Spleen (tissue), 7 donors: ENCODE results near the gene EPS8.

Experiments
- POLR2AphosphoS5 ChIP-seq, 3 donors: sonication (generic); formaldehyde crosslinking; IDR thresholded peaks; one replicate each; pipeline ENCODE4 v1.5.1; 2017; ENCODE audit warnings: antibody characterized with exemption in 3 of 3
- TF ChIP-seq, protein P1 (sequence below), 11 experiments: fragments of 200-600 bp in 7 of 11; fragments of 450-650 bp in 4 of 11; sonication (generic) in 4 of 11; IDR thresholded peaks in 8 of 11; conservative IDR thresholded peaks in 3 of 11; 1 replicate in 7 of 11; 2 replicates in 4 of 11; pipeline versions ENCODE4 v1.4.0 to v1.8.0; 2016 to 2021; ENCODE audit warnings: antibody characterized with exemption in 11 of 11, inconsistent platforms in 4 of 11, mild to moderate bottlenecking in 1 of 11
- donor health status: DM: no; HTN: no; CAD: no; lungs with moderate emphysema.
- donor health status: DM: no; HTN: no; CAD: no.
- donor health status: DM: no; HTN: no; CAD: no.

DNA sequence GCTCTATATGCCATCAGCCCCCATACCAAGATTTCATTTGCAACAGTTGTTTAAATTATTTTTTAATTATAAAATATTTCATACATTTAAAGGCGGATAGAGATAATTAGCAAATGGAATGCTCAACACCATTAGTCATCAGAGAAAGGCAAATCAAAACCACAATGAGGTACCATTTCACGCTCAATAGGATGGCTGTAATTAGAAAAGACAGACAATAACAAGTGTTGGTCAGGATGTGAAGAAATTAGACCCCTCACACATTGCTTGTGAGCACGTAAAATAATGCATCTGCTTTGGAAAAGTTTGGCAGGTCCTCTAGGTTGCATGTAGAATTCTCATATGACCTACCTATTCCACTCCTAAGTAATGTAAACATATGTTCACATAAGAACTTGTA, 35.3 kb upstream of the EPS8 start:
- TF ChIP-seq, protein P1, sequence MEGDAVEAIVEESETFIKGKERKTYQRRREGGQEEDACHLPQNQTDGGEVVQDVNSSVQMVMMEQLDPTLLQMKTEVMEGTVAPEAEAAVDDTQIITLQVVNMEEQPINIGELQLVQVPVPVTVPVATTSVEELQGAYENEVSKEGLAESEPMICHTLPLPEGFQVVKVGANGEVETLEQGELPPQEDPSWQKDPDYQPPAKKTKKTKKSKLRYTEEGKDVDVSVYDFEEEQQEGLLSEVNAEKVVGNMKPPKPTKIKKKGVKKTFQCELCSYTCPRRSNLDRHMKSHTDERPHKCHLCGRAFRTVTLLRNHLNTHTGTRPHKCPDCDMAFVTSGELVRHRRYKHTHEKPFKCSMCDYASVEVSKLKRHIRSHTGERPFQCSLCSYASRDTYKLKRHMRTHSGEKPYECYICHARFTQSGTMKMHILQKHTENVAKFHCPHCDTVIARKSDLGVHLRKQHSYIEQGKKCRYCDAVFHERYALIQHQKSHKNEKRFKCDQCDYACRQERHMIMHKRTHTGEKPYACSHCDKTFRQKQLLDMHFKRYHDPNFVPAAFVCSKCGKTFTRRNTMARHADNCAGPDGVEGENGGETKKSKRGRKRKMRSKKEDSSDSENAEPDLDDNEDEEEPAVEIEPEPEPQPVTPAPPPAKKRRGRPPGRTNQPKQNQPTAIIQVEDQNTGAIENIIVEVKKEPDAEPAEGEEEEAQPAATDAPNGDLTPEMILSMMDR (IDR thresholded peaks at IDR 0.05 in 8 of 11, conservative IDR thresholded peaks at IDR 0.05 in 3 of 11) = no peak
- no peak for TF ChIP-seq POLR2AphosphoS5 (IDR thresholded peaks at IDR 0.05)
